OCI-LY7 (cell line): ENCODE data around the gene DOCK9. TPM values are rescaled to one million over a fixed set of nuclear protein-coding genes. Genes with fewer than 3 reads are reported as not detected.
A peak's percentile ranks its signal among the peaks of the same experiment; 100 is the strongest.

Experiments
- BruUV-seq: library from RNA; stranded (reverse); fragments of 400-500 nt; replicated peaks from 2 replicates; lab custom pipeline; 2021; lab: Mats Ljungman, UMichigan
- CTCF ChIA-PET: fragments of 300-600 bp; sonication (Branson Sonifier 250); formaldehyde crosslinking; loops from one replicate; lab custom pipeline; 2022; ENCODE audit warnings: antibody characterized with exemption; ENCODE audit not compliant: unreplicated experiment; lab: Charles Lee
- POLR2A ChIA-PET: fragments of 300-600 bp; sonication (Branson Sonifier 250); formaldehyde crosslinking; loops from one replicate; lab custom pipeline; 2022; ENCODE audit warnings: antibody characterized with exemption; lab: Charles Lee
- DNase-seq: peaks from one replicate; pipeline ENCODE4 v3.0.0-alpha.2; 2015; ENCODE audit warnings: low spot score
- H2AFZ ChIP-seq: fragments of 200-600 bp; sonication (generic), shearing (Covaris generic); 2 replicates; pipeline ENCODE4 v1.6.1; 2014; ENCODE audit warnings: mild to moderate bottlenecking, antibody characterized with exemption, low read length, moderate library complexity
- H3K27ac ChIP-seq: fragments of 200-600 bp; sonication (generic); 2 replicates; pipeline ENCODE4 v1.5.1; 2014; ENCODE audit warnings: mixed run types, low read depth, mild to moderate bottlenecking, moderate library complexity, low read length, inconsistent platforms; ENCODE audit not compliant: poor library complexity, severe bottlenecking
- H3K36me3 ChIP-seq: fragments of 200-600 bp; sonication (generic); 2 replicates; pipeline ENCODE4 v1.6.1; 2014; ENCODE audit warnings: mild to moderate bottlenecking, antibody characterized with exemption, low read length, moderate library complexity, mixed read lengths; ENCODE audit not compliant: insufficient read depth
- H3K4me1 ChIP-seq: fragments of 200-600 bp; sonication (generic); 2 replicates; pipeline ENCODE4 v1.5.1; 2014; ENCODE audit warnings: mild to moderate bottlenecking, low read length; ENCODE audit not compliant: insufficient read depth, poor library complexity, severe bottlenecking
- H3K4me2 ChIP-seq: fragments of 200-600 bp; sonication (generic); 2 replicates; pipeline ENCODE4 v1.6.1; 2014; ENCODE audit warnings: mild to moderate bottlenecking, low read length
- H3K4me3 ChIP-seq: fragments of 200-600 bp; sonication (generic); 2 replicates; pipeline ENCODE4 v1.5.1; 2014; ENCODE audit warnings: mild to moderate bottlenecking, low read depth, low read length; ENCODE audit not compliant: poor library complexity, severe bottlenecking
- H3K79me2 ChIP-seq: fragments of 200-600 bp; sonication (generic); 2 replicates; pipeline ENCODE4 v1.6.1; 2016; ENCODE audit warnings: low read depth, mild to moderate bottlenecking, low read length, moderate library complexity, mixed read lengths; ENCODE audit not compliant: insufficient read depth
- H3K9me2 ChIP-seq: fragments of 200-600 bp; sonication (generic); 2 replicates; pipeline ENCODE4 v1.6.1; 2016; ENCODE audit warnings: mild to moderate bottlenecking, low read length, mixed read lengths; ENCODE audit not compliant: insufficient read depth
- H3K9me3 ChIP-seq: fragments of 200-600 bp; sonication (generic); 2 replicates; pipeline ENCODE4 v1.6.1; 2014; ENCODE audit warnings: mild to moderate bottlenecking, mixed run types, low read length, mixed read lengths
- H4K20me1 ChIP-seq: fragments of 200-600 bp; sonication (generic); 2 replicates; pipeline ENCODE4 v1.6.1; 2014; ENCODE audit warnings: mild to moderate bottlenecking, antibody characterized with exemption, low read length, moderate library complexity, mixed read lengths; ENCODE audit not compliant: insufficient read depth
- EZH2phosphoT487 ChIP-seq: fragments of 200-600 bp; sonication (generic); IDR thresholded peaks from 2 replicates; pipeline ENCODE4 v1.6.1; 2018; ENCODE audit warnings: low read depth, borderline replicate concordance, mild to moderate bottlenecking, mixed run types, antibody characterized with exemption, low read length, moderate library complexity, mixed read lengths
- intact Hi-C: fragments of 100-400 bp; cut with micrococcal nuclease; formaldehyde crosslinking; loops from one replicate; pipeline ENCODE4 v1.10.0; 2022; ENCODE audit not compliant: unreplicated experiment
- total RNA-seq, 2 experiments: library from RNA; depleted of rRNA in 1 of 2; stranded (reverse); fragments of >200 nt in 1 of 2; shearing (Covaris generic) in 1 of 2; gene quantifications; 2 replicates each; pipeline ENCODE4 v1.2.3, GENCODE V29; 2014 to 2022
- TF ChIP-seq, protein P1 (sequence below): fragments of 200-600 bp; sonication (generic); conservative IDR thresholded peaks from 2 replicates; pipeline ENCODE4 v1.5.1; 2014; ENCODE audit warnings: mild to moderate bottlenecking, antibody characterized with exemption, low read length, moderate library complexity, mixed read lengths

DOCK9 gene
- total RNA-seq, 2 experiments from 2014 or later: 24.0 to 28.0 TPM

GRCh38 chr13:99000137-99000536 is 22.3 kb upstream of the DOCK9 start:
- ChIA-PET CTCF (no interaction called here), POLR2A (no interaction called here)
- no peak overlapping the region for H3K4me3 ChIP-seq
- no peaks in the 10 kb centered on the region for H3K79me2 ChIP-seq
- peak; percentile 20 for DNase-seq
- no peaks in the 10 kb centered on the region for H3K36me3 ChIP-seq
- H3K4me2 ChIP-seq: no peak overlapping the region
- intact Hi-C loops: no loop called here
- no peaks in the 10 kb centered on the region for H4K20me1 ChIP-seq
- no peaks in the 10 kb centered on the region for H3K9me2 ChIP-seq
- H3K27ac ChIP-seq: no peak overlapping the region
- TF ChIP-seq EZH2phosphoT487: no peak
- TF ChIP-seq, protein P1, sequence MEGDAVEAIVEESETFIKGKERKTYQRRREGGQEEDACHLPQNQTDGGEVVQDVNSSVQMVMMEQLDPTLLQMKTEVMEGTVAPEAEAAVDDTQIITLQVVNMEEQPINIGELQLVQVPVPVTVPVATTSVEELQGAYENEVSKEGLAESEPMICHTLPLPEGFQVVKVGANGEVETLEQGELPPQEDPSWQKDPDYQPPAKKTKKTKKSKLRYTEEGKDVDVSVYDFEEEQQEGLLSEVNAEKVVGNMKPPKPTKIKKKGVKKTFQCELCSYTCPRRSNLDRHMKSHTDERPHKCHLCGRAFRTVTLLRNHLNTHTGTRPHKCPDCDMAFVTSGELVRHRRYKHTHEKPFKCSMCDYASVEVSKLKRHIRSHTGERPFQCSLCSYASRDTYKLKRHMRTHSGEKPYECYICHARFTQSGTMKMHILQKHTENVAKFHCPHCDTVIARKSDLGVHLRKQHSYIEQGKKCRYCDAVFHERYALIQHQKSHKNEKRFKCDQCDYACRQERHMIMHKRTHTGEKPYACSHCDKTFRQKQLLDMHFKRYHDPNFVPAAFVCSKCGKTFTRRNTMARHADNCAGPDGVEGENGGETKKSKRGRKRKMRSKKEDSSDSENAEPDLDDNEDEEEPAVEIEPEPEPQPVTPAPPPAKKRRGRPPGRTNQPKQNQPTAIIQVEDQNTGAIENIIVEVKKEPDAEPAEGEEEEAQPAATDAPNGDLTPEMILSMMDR: no peak
- peaks cover 20% of the 10 kb centered on the region for H3K4me1 ChIP-seq
- H2AFZ ChIP-seq: no peak overlapping the region
- no TSS peak for BruUV-seq
- H3K9me3 ChIP-seq: no peaks in the 10 kb centered on the region

- Histone ChIP-seq H3K36me3 (no peaks in the 10 kb centered on the region), H3K9me3 (no peaks in the 10 kb centered on the region), H3K79me2 (no peaks in the 10 kb centered on the region), H3K27ac (no peak overlapping the region), H3K4me2 (no peak overlapping the region), H3K9me2 (no peaks in the 10 kb centered on the region), H3K4me1 (peaks cover 19% of the 10 kb centered on the region), H2AFZ (no peak overlapping the region), H3K4me3 (no peak overlapping the region), H4K20me1 (no peaks in the 10 kb centered on the region)
- no TSS peak for BruUV-seq
- POLR2A ChIA-PET: no interaction called here
- no peak for DNase-seq
- TF ChIP-seq EZH2phosphoT487: no peak
- TF ChIP-seq, protein P1: no peak
- intact Hi-C loops: no loop called here
- CTCF ChIA-PET: no interaction called here
Observed at GRCh38 chr13:98999639-98999952, 21.7 kb upstream of the DOCK9 start.

GRCh38 chr13:98998831-98999638 is 21.2 kb upstream of the DOCK9 start:
- intact Hi-C loops: no loop called here
- Histone ChIP-seq H3K4me2 (no peak overlapping the region), H3K4me1 (peaks cover 14% of the 10 kb centered on the region), H3K9me2 (no peaks in the 10 kb centered on the region), H3K9me3 (no peaks in the 10 kb centered on the region), H3K4me3 (no peak overlapping the region), H4K20me1 (no peaks in the 10 kb centered on the region), H3K27ac (no peak overlapping the region), H3K79me2 (no peaks in the 10 kb centered on the region), H2AFZ (no peak overlapping the region), H3K36me3 (no peaks in the 10 kb centered on the region)
- TF ChIP-seq, protein P1: no peak
- no peak for TF ChIP-seq EZH2phosphoT487
- BruUV-seq: no TSS peak
- ChIA-PET POLR2A (no interaction called here), CTCF (no interaction called here)
- no peak for DNase-seq
